ENCODE measurements around the gene ST6GALNAC3. TPM values are rescaled to one million over a fixed set of nuclear protein-coding genes. Genes with fewer than 3 reads are reported as not detected.

Gene ST6GALNAC3
- total RNA-seq, 1 experiment from 2014 or later, result 2.2 TPM

- H3K27me3 ChIP-seq (ENCODE audit: insufficient read depth, low read length), result no peaks in the 10 kb centered on the region
- H3K9me2 ChIP-seq (ENCODE audit: insufficient read depth), result no peaks in the 10 kb centered on the region
- no peak overlapping the region for H3K9ac ChIP-seq (ENCODE audit: low read length)
- intact Hi-C loops (cut with micrococcal nuclease), result no loop called here
- RAD21 ChIA-PET (ENCODE audit: low non-redundant PET in 1 of 2, low total read pairs in 2 of 2, uncharacterized antibody in 2 of 2, unreplicated experiment in 2 of 2), result no interaction called here
- no peak overlapping the region for H2AFZ ChIP-seq (ENCODE audit: low read depth, low read length, poor library complexity, severe bottlenecking)
- H3K4me2 ChIP-seq (ENCODE audit: low read length), result no peak overlapping the region
- no peaks in the 10 kb centered on the region for H3K9me3 ChIP-seq (ENCODE audit: control insufficient read depth in 1 of 2, insufficient read depth in 1 of 2, low read depth in 1 of 2, low read length in 2 of 2)
- H3K27ac ChIP-seq (ENCODE audit: low read depth, low read length), result no peak overlapping the region
- no peaks in the 10 kb centered on the region for H4K20me1 ChIP-seq (ENCODE audit: insufficient read depth)
- TF ChIP-seq EGR1 (IDR thresholded peaks at IDR 0.05; ENCODE audit: low read depth) (no peak), CEBPB (IDR thresholded peaks at IDR 0.05; ENCODE audit: low read depth) (no peak), SP1 (IDR thresholded peaks at IDR 0.05; ENCODE audit: low read depth) (no peak), ELF1 (IDR thresholded peaks at IDR 0.05; ENCODE audit: borderline replicate concordance, low read depth) (no peak), RAD21 (IDR thresholded peaks at IDR 0.05; ENCODE audit: low read depth) (no peak), EZH2 (IDR thresholded peaks at IDR 0.05) (no peak), ZBTB33 (IDR thresholded peaks at IDR 0.05; ENCODE audit: extremely low read depth, insufficient replicate concordance, low read length) (no peak), SIN3A (IDR thresholded peaks at IDR 0.05; ENCODE audit: low read depth) (no peak), POLR2AphosphoS5 (IDR thresholded peaks at IDR 0.05; ENCODE audit: low read depth, low read length) (no peak), ATF3 (IDR thresholded peaks at IDR 0.05) (no peak), POLR2A (IDR thresholded peaks at IDR 0.05; ENCODE audit: borderline replicate concordance, extremely low read depth, insufficient read depth, insufficient read length) (no peak)
- no peak overlapping the region for H3K4me3 ChIP-seq (replicated peaks in 1 of 2; ENCODE audit: low read depth in 1 of 2, low read length in 2 of 2)
- no TSS peak for BruUV-seq (replicated peaks)
- H3K36me3 ChIP-seq (ENCODE audit: control insufficient read depth in 1 of 2, insufficient read depth in 2 of 2, low read length in 2 of 2), result no peaks in the 10 kb centered on the region
- ATAC-seq, result no peak
- CTCF ChIA-PET, result no interaction called here
- H3K4me1 ChIP-seq (ENCODE audit: control insufficient read depth in 1 of 2, insufficient read depth in 2 of 2, low read length in 2 of 2), result no peaks in the 10 kb centered on the region
- DNase-seq (ENCODE audit: low read depth, low spot score), result no peak
- POLR2A ChIA-PET, result no interaction called here
- H3K79me2 ChIP-seq (ENCODE audit: insufficient read depth, low read length), result no peaks in the 10 kb centered on the region
These were observed 553.4 kb downstream of the ST6GALNAC3 start for GRCh38 chr1:76627901-76628300.

All from HCT116 (cell line).